ENCODE data around the gene CSNK2A1. TPM values are rescaled to one million over a fixed set of nuclear protein-coding genes. Genes with fewer than 3 reads are reported as not detected.

Gene CSNK2A1
- total RNA-seq, 2 experiments from 2014 or later: 180 to 202 TPM

DNA sequence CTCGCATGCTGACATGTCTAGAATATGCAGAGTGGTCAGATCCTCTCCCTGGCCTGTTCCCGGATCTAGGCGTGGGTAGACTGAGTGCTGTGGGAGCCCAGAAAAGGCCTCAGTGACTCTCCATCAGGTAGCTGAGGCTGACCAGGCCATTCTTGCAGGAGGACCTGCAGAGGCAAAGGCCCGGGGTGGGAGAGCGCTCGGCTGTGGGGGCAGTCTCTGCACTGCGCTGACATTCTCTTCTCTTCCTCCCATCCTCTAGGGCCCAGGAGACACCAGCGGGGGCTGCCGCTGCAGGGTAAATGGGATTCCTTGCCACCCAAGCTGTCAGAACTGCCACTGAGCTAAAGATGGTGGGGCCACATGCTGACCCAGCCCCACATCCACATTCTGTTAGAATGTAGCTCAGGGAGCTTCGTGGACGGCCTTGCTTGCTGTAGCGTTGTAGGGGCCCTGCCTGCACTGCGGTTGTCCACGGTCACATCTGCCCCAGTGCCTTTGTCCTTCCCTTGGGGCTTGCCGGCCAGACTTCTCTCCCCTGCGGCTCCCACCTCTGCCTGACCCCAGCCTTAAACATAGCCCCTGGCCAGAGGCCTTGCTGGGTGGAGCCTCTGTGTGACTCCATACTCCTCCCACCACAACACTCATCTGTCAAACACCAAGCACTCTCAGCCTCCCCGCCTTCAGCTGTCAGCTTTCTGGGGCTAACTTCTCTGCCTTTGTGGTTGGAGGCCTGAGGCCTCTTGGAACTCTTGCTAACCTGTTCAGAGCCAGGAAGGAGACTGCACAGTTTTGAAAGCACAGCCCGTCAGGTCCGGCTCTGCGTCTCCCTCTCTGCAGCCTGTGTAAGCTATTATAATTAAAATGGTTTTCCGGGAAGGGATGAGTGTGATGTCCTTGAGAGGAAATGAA lies 113.2 kb downstream of the CSNK2A1 start:
- H3K27me3 Mint-ChIP-seq: peaks cover 4% of the 10 kb centered on the region
- no peak overlapping the region for H3K27ac Mint-ChIP-seq
- H3K4me3 Mint-ChIP-seq: no peak overlapping the region
- H3K9me3 Mint-ChIP-seq: no peaks in the 10 kb centered on the region
- H3K4me1 Mint-ChIP-seq: peaks cover 52% of the 10 kb centered on the region
- DNase-seq: no peak
- H3K36me3 Mint-ChIP-seq: peaks cover 33% of the 10 kb centered on the region

- Mint-ChIP-seq H3K27me3 (peaks cover 4% of the 10 kb centered on the region), H3K9me3 (no peaks in the 10 kb centered on the region), H3K4me1 (peaks cover 36% of the 10 kb centered on the region), H3K36me3 (peaks cover 37% of the 10 kb centered on the region), H3K27ac (no peak overlapping the region), H3K4me3 (no peak overlapping the region)
- DNase-seq: no peak
Observed at GRCh38 chr20:428658-429200, 114.9 kb downstream of the CSNK2A1 start.

GRCh38 chr20:427849-428657 lies 115.5 kb downstream of the CSNK2A1 start:
- Mint-ChIP-seq H3K36me3 (peaks cover 33% of the 10 kb centered on the region), H3K9me3 (no peaks in the 10 kb centered on the region), H3K27me3 (no peaks in the 10 kb centered on the region), H3K4me1 (peaks cover 29% of the 10 kb centered on the region), H3K4me3 (no peak overlapping the region), H3K27ac (no peak overlapping the region)
- no peak for DNase-seq

DNA sequence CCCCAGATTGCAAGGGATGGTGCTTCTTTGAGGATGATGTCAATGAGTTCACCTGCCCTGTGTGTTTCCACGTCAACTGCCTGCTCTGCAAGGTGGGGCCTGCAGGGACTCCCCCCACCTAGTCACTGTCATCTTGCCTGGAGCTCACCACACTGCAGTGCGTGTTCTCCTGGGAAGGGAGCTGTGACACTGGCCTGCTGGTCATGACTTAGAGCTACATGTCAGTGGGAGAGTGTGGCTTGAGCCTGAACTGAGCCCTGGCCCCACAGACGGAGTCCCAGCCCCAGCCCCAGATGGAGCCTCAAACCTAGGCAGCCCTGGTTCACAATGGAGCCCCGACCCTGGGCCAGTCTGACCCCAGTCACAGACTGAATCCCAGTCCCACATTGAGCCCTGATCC lies 116.2 kb downstream of the CSNK2A1 start:
- DNase-seq: no peak
- Mint-ChIP-seq H3K36me3 (peaks cover 32% of the 10 kb centered on the region), H3K4me1 (peaks cover 23% of the 10 kb centered on the region), H3K4me3 (no peak overlapping the region), H3K27me3 (no peaks in the 10 kb centered on the region), H3K9me3 (no peaks in the 10 kb centered on the region), H3K27ac (no peak overlapping the region)

DNA sequence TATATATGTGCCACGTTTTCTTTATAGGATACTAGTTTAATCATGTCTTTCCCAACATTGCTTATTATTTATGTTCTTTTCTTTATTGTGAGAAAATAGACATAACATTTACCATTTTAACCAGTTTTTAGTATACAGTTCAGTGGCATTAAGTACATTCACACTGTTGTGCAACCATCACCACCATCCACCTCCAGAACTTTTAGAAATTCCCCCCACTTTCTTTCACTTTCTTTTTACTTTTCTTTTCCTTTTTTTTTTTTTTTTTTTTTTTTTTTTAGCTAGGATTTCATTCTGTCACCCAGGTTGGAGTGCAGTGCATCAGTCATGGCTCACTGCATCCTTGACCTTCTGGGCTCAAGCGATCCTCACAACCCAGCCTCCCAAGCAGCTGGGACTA lies 117.0 kb downstream of the CSNK2A1 start:
- Mint-ChIP-seq H3K27ac (no peak overlapping the region), H3K36me3 (peaks cover 39% of the 10 kb centered on the region), H3K27me3 (no peaks in the 10 kb centered on the region)

More for the DNA sequence above, 117.0 kb downstream of the CSNK2A1 start:
- Mint-ChIP-seq H3K4me3 (no peak overlapping the region), H3K4me1 (peaks cover 19% of the 10 kb centered on the region), H3K9me3 (no peaks in the 10 kb centered on the region)
- no peak for DNase-seq

Other genes starting within 250 kb of the CSNK2A1 start
- gene ZCCHC3, start 246.2 kb downstream of the CSNK2A1 start, total RNA-seq: 10 to 100 TPM; 23.3 to 24.5 TPM
- gene SOX12, start 218.2 kb downstream of the CSNK2A1 start, total RNA-seq: 10 to 100 TPM; 13.1 to 13.3 TPM
- gene NRSN2, start 196.7 kb downstream of the CSNK2A1 start, total RNA-seq: 10 to 100 TPM; 11.2 to 12.6 TPM
- 10 to 100 TPM; 57.8 to 58.0 TPM for gene TRIB3, start 163.0 kb downstream of the CSNK2A1 start, total RNA-seq
- 100 to 1,000 TPM; 113 to 115 TPM for gene RBCK1, start 135.5 kb downstream of the CSNK2A1 start, total RNA-seq
- 10 to 100 TPM; 18.4 to 18.6 TPM for gene TBC1D20, start 81.3 kb downstream of the CSNK2A1 start, total RNA-seq
- gene TCF15, start 66.5 kb upstream of the CSNK2A1 start, total RNA-seq: under 1 TPM; 0.14 to 0.23 TPM
- 10 to 100 TPM; 17.0 to 18.1 TPM for gene SRXN1, start 109.4 kb upstream of the CSNK2A1 start, total RNA-seq
- not detected for gene SCRT2, start 132.0 kb upstream of the CSNK2A1 start, total RNA-seq
- under 1 TPM; 0.08 to 0.25 TPM for gene SLC52A3, start 224.7 kb upstream of the CSNK2A1 start, total RNA-seq